RWPE1 (cell line): ENCODE results near the gene KIRREL3.

Experiments
- CTCF ChIA-PET: fragments of 350-600 bp; sonication (Branson Sonifier 250); formaldehyde crosslinking; extraction: SDS; loops from one replicate; lab custom pipeline; 2021; lab: Yijun Ruan, JAX
- POLR2A ChIA-PET: fragments of 400-600 bp; formaldehyde crosslinking; extraction: SDS; loops from one replicate; lab custom pipeline; 2020; ENCODE audit warnings: antibody characterized with exemption; ENCODE audit not compliant: low non-redundant PET; lab: Yijun Ruan, JAX
- DNase-seq: peaks from one replicate; pipeline ENCODE4 v3.0.0; 2012; ENCODE audit warnings: low spot score
- H3K27ac ChIP-seq: fragments of 450-650 bp; 2 replicates; pipeline ENCODE4 v1.5.1; 2017
- CTCF ChIP-seq: fragments of 450-650 bp; conservative IDR thresholded peaks from 2 replicates; pipeline ENCODE4 v1.5.1; 2017; ENCODE audit warnings: low read depth, mild to moderate bottlenecking

The KIRREL3 gene

DNA sequence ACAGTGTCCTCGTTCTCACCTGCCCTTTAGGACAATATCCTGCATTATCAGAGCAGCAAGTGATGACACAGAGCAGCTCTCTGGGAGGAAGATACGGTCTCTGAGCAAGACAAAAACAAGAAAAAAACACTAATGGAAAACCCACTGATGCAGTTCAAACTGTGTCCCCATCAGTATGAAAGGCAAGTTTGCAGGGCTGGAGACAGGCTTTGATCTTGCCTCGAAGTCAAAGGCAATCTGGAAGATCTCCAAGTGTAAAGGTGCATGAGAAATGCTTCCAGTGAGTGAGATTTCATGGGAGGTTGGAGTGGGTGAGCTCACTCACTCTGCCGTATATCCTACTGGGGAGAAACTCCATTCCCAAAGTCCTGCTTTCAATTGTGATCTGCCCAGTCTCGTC lies 157.5 kb downstream of the KIRREL3 start:
- POLR2A ChIA-PET: no interaction called here
- CTCF ChIA-PET: no interaction called here
- no peak for DNase-seq
- no peak overlapping the region for H3K27ac ChIP-seq
- no peak for TF ChIP-seq CTCF

- H3K27ac ChIP-seq: no peak overlapping the region
- TF ChIP-seq CTCF: no peak
- no peak for DNase-seq
- CTCF ChIA-PET: no interaction called here
- POLR2A ChIA-PET: no interaction called here
These were observed 158.6 kb downstream of the KIRREL3 start for GRCh38 chr11:126841999-126842398.

GRCh38 chr11:126840975-126841374 lies 159.6 kb downstream of the KIRREL3 start:
- DNase-seq: no peak
- POLR2A ChIA-PET: no interaction called here
- CTCF ChIA-PET: no interaction called here
- TF ChIP-seq CTCF: no peak
- H3K27ac ChIP-seq: no peak overlapping the region

DNA sequence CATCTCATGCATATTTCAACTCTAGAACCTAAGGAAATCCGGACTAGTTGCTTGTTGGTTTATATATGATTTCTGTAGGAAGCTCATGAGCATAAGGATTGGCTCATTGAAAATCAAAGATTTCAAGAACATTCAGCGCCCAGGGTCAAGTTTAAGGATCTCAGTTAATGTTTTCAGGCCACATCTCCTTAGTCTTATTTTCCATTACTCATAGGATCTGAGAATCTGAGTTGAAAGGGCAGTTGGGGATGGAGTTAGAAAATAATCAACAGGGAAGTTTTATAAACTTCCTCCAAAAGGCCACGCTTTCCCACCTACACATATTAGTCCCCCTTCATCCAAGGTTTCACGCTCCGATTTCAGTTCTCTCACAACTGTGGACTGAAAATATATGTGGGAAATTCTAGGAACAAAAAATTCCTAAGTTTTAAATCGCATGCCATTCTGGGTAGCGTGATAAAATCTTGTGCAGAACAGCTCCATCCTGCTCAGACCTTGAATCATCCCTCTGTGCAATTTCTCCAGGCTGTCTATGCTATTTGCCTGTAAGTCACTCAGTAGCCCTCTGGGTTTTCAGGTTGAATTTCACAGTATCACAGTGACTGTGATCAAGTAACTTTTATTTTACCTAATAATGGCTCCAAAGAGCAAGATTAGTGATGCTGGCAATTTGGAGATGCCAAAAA lies 160.2 kb downstream of the KIRREL3 start:
- ChIA-PET CTCF (no interaction called here), POLR2A (no interaction called here)
- no peak for DNase-seq
- no peak for TF ChIP-seq CTCF
- no peak overlapping the region for H3K27ac ChIP-seq

GRCh38 chr11:126839496-126839895 lies 161.1 kb downstream of the KIRREL3 start:
- H3K27ac ChIP-seq: no peak overlapping the region
- no peak for DNase-seq
- TF ChIP-seq CTCF: no peak
- CTCF ChIA-PET: no interaction called here
- POLR2A ChIA-PET: no interaction called here

DNA sequence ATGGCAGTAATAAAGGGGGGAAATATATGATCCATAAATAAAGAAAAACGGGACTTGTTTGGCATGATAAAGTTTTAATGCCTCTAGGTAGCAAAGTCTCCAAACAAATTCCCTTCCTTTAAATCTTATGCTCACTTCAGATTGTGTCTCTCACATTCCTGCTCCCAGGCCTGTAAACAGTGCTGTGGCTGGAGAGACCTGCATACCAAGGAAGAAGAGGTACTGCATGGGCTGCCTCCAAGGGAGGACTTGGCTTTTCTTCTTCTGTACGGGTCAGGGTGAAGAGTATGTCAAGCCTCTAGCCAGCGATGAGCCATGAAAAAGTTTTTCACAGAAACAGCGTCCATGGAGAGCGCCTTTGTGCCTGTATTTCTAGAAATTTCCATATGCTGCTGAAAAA lies 161.8 kb downstream of the KIRREL3 start:
- no peak for TF ChIP-seq CTCF
- DNase-seq: no peak
- H3K27ac ChIP-seq: no peak overlapping the region
- CTCF ChIA-PET: no interaction called here
- POLR2A ChIA-PET: no interaction called here
